ENCODE results near the gene CHCHD5.

DNA sequence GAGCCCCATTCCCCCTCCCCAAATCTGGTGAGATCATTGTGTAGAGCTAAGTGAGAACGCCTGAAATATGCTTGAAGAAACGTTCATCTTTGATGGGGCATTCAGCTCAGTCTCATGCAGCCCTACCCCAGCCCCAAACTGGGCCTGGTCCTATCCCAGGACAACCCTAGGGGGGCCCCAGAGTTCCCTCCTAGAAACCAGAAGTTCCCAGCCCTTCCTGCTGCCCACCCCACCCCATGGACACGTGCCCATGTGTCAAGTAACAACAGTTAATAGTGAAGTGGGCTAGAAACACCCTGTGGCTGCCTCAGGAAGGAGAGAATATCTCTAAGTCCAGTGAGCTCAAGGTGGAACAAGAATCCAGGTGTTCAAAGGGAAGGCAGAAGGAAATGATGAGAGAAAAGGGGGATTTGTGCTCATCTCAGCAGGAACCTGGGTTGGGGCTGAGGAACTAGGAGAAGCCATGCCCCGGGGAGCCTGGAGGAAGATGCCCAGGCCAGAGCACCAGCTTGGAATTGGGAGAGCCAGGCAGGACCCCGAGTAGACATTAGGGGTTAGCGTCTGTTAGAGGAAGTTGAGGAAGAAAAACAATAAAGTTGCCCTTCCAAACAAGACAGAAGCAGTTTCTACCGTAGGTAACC lies 41.2 kb downstream of the CHCHD5 start:
- TF ChIP-seq CREB1 (IDR thresholded peaks at IDR 0.05): no peak
- TF ChIP-seq EZH2 (IDR thresholded peaks at IDR 0.05; ENCODE audit: low read depth, low read length, severe bottlenecking): no peak
- no peak for TF ChIP-seq GABPA (IDR thresholded peaks at IDR 0.05; ENCODE audit: borderline replicate concordance, insufficient read depth, low read length)

All from H1 (cell line).